Fibroblast of lung (primary cell): ENCODE results near the gene NHERF1.

Source experiments
- CTCF ChIP-seq, 2 donors: IDR thresholded peaks in 1 of 2; conservative IDR thresholded peaks in 1 of 2; 1 replicate in 1 of 2; 2 replicates in 1 of 2; pipeline ENCODE4 v1.5.1; 2011 to 2012; ENCODE audit warnings: low read length in 2 of 2, control low read depth in 1 of 2, inconsistent platforms in 1 of 2, low read depth in 1 of 2, mild to moderate bottlenecking in 1 of 2
- EZH2 ChIP-seq: IDR thresholded peaks from 2 replicates; pipeline ENCODE4 v1.5.1; 2012; ENCODE audit warnings: low read length, control low read depth, mild to moderate bottlenecking; ENCODE audit errors: missing control alignments

- TF ChIP-seq CTCF (conservative IDR thresholded peaks at IDR 0.05 in 1 of 2, IDR thresholded peaks at IDR 0.05 in 1 of 2; ENCODE audit: low read depth in 1 of 2, low read length in 2 of 2) (no peak), EZH2 (no peak)
Measured at GRCh38 chr17:74815550-74816370, 67.3 kb downstream of the NHERF1 start.
